ENCODE results near the gene GBE1. TPM values are rescaled to one million over a fixed set of nuclear protein-coding genes. Genes with fewer than 3 reads are reported as not detected.

GBE1 gene
- total and polyA plus RNA-seq, 9 of the 15 experiments (the other 6 are each of a cell fraction or from before 2014, with no cell fraction given): 7.9 to 25.6 (median 13.1) TPM

DNA sequence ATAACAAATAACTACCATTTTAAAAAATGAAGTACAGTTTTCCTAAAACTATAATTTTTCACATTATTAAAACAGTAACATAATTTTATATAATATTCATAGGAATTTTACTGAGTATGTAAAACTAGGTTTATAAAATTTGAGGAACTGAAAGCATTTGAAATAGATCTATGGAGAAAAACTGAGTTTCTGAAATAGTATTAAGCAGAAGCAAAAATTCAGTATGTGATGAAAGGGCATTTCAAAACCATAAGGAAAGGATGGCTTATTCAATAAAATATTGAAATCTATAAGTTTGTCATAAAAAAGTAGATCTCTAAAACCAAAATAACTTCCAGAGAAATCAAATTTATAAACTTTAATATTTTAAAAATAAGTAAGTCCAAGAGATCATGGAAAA lies 53.4 kb downstream of the GBE1 start:
- Histone ChIP-seq H3K27ac (ENCODE audit: extremely low read depth, low read depth, low read length) (no peak overlapping the region), H3K4me2 (ENCODE audit: insufficient read depth, low read length) (no peak overlapping the region), H3K9me1 (ENCODE audit: control insufficient read depth, insufficient read depth, low read length) (no peaks in the 10 kb centered on the region), H2AFZ (ENCODE audit: low read depth, low read length) (no peak overlapping the region), H3K36me3 (ENCODE audit: control insufficient read depth, insufficient read depth, low read length) (no peaks in the 10 kb centered on the region), H3K4me1 (replicated peaks in 1 of 2; ENCODE audit: control insufficient read depth in 2 of 2, insufficient read depth in 2 of 2, low read length in 2 of 2) (peaks cover 0 to 3% of the 10 kb centered on the region in 2 experiments; a peak in 2 of 5 replicates), H3K9me3 (replicated peaks; ENCODE audit: control insufficient read depth, insufficient read depth, low read depth, low read length) (no peaks in the 10 kb centered on the region), H3K27me3 (ENCODE audit: control insufficient read depth in 2 of 2, insufficient read depth in 2 of 2, low read length in 2 of 2) (no peaks in the 10 kb centered on the region), H3K4me3 (no peak overlapping the region), H3K9ac (ENCODE audit: insufficient read depth in 1 of 2, low read depth in 2 of 2, low read length in 2 of 2) (no peak overlapping the region), H4K20me1 (replicated peaks; ENCODE audit: control insufficient read depth, insufficient read depth, low read length) (no peaks in the 10 kb centered on the region), H3K79me2 (ENCODE audit: control insufficient read depth, insufficient read depth, low read length) (peaks cover 2% of the 10 kb centered on the region; the same call in 2 of the 3 replicates)
- no peak for FAIRE-seq
- BruUV-seq (replicated peaks): no TSS peak
- ATAC-seq: no peak
- ChIA-PET CTCF (ENCODE audit: low intra/inter-chr PET ratio) (no interaction called here), POLR2A (no interaction called here)
- intact Hi-C loops (cut with micrococcal nuclease) (no loop called here), in situ Hi-C loops (cut with MboI) (no loop called here)
- TF ChIP-seq HDGF (IDR thresholded peaks at IDR 0.05) (no peak), ILF3 (IDR thresholded peaks at IDR 0.05; ENCODE audit: borderline replicate concordance) (no peak), ZNF224 (CRISPR knock-in tag; IDR thresholded peaks at IDR 0.05) (no peak), ZFP1 (CRISPR knock-in tag; IDR thresholded peaks at IDR 0.05) (no peak), EP400 (IDR thresholded peaks at IDR 0.05) (no peak), LCOR (CRISPR knock-in tag; IDR thresholded peaks at IDR 0.05) (no peak), CSDE1 (IDR thresholded peaks at IDR 0.05) (no peak), RBM17 (IDR thresholded peaks at IDR 0.05; ENCODE audit: borderline replicate concordance, low read depth, low read length) (no peak), HNRNPLL (IDR thresholded peaks at IDR 0.05; ENCODE audit: low read depth, low read length, poor library complexity, severe bottlenecking) (no peak), FOXJ3 (CRISPR knock-in tag; IDR thresholded peaks at IDR 0.05) (no peak), ZNF778 (CRISPR knock-in tag; IDR thresholded peaks at IDR 0.05) (no peak), ZBED1 (IDR thresholded peaks at IDR 0.05) (no peak)
- TF ChIP-seq, protein P1, sequence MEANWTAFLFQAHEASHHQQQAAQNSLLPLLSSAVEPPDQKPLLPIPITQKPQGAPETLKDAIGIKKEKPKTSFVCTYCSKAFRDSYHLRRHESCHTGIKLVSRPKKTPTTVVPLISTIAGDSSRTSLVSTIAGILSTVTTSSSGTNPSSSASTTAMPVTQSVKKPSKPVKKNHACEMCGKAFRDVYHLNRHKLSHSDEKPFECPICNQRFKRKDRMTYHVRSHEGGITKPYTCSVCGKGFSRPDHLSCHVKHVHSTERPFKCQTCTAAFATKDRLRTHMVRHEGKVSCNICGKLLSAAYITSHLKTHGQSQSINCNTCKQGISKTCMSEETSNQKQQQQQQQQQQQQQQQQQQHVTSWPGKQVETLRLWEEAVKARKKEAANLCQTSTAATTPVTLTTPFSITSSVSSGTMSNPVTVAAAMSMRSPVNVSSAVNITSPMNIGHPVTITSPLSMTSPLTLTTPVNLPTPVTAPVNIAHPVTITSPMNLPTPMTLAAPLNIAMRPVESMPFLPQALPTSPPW (CRISPR knock-in tag; IDR thresholded peaks at IDR 0.05): no peak
- DNase-seq (ENCODE audit: extremely low read depth in 1 of 4, low spot score in 3 of 4): no peak
